ENCODE measurements around the gene NMNAT2. TPM values are rescaled to one million over a fixed set of nuclear protein-coding genes. Genes with fewer than 3 reads are reported as not detected.

Gene NMNAT2
- total and polyA plus RNA-seq, 2 donors (not counting 3 experiments of a cell fraction or from before 2014, with no cell fraction given) = 0.28 to 0.38 TPM

GRCh38 chr1:183291802-183292514 lies 126.2 kb downstream of the NMNAT2 start:
- ChIA-PET POLR2A (no interaction called here), CTCF (interaction anchor here (1.2 kb wide), 1 partner anchor 13 kb away, joined by 3 read pairs; no protein-coding TSS in a partner anchor)
- dilution Hi-C loops (cut with MboI; ENCODE audit: extremely low pct_ligation_motif_present, low sequenced_read_pairs) (no loop called here), intact Hi-C loops (cut with micrococcal nuclease) (no loop called here)
- Histone ChIP-seq H3K4me1 (ENCODE audit: control insufficient read depth, extremely low read depth, insufficient read depth, low read length) (peaks cover 9% of the 10 kb centered on the region), H3K27me3 (ENCODE audit: control insufficient read depth in 2 of 2, insufficient read depth in 2 of 2, low read length in 2 of 2) (no peaks in the 10 kb centered on the region), H3K4me3 (replicated peaks in 1 of 3; ENCODE audit: insufficient read depth in 1 of 3, low read depth in 1 of 3, low read length in 3 of 3) (no peak overlapping the region), H3K27ac (ENCODE audit: insufficient read depth, low read depth, low read length) (no peak overlapping the region), H3K36me3 (ENCODE audit: control insufficient read depth in 2 of 2, extremely low read depth in 1 of 2, insufficient read depth in 2 of 2, low read length in 2 of 2) (no peaks in the 10 kb centered on the region), H3K4me2 (ENCODE audit: insufficient read depth, low read length) (no peak overlapping the region), H3K9ac (replicated peaks; ENCODE audit: extremely low read depth, insufficient read depth, low read length) (no peak overlapping the region), H4K20me1 (replicated peaks; ENCODE audit: control insufficient read depth, extremely low read depth, insufficient read depth, low read length) (no peaks in the 10 kb centered on the region), H2AFZ (ENCODE audit: low read depth, low read length) (peak overlapping the region; percentile 24), H3K9me1 (replicated peaks; ENCODE audit: control insufficient read depth, extremely low read depth, insufficient read depth, low read length) (no peaks in the 10 kb centered on the region), H3K79me2 (ENCODE audit: control insufficient read depth, insufficient read depth, low read length) (no peaks in the 10 kb centered on the region), H3K9me3 (replicated peaks; ENCODE audit: control insufficient read depth, insufficient read depth, low read length) (no peaks in the 10 kb centered on the region)
- DNase-seq (ENCODE audit: low read depth, low spot score) (peak; percentile 54), FAIRE-seq (peak; percentile 85)
- BruUV-seq (replicated peaks) = no TSS peak
- no peak for TF ChIP-seq EZH2 (IDR thresholded peaks at IDR 0.05; ENCODE audit: borderline replicate concordance, low read depth, low read length, severe bottlenecking)
- TF ChIP-seq GATA2 (IDR thresholded peaks at IDR 0.05; ENCODE audit: insufficient read depth, insufficient read length, low read depth, low read length) = no peak
- TF ChIP-seq MYC (IDR thresholded peaks at IDR 0.05; ENCODE audit: low read depth, low read length) = no peak
- no peak for TF ChIP-seq POLR2AphosphoS5 (IDR thresholded peaks at IDR 0.05; ENCODE audit: insufficient read depth, low read depth, low read length)
- no peak for TF ChIP-seq POLR2A (IDR thresholded peaks at IDR 0.05; ENCODE audit: low read depth, low read length)
- no peak for TF ChIP-seq MAX (IDR thresholded peaks at IDR 0.05; ENCODE audit: insufficient read depth, insufficient read length)
- no peak for TF ChIP-seq JUN (IDR thresholded peaks at IDR 0.05; ENCODE audit: borderline replicate concordance, insufficient read depth, insufficient read length, low read depth)
- no peak for TF ChIP-seq CTCF (IDR thresholded peaks at IDR 0.05; ENCODE audit: extremely low read depth in 1 of 2, insufficient read depth in 1 of 2, low read depth in 1 of 2, low read length in 2 of 2)
- TF ChIP-seq FOS (IDR thresholded peaks at IDR 0.05; ENCODE audit: borderline replicate concordance, insufficient read depth, low read length) = no peak
